Naive B cell (primary cell): Measurements from ENCODE around the gene OPTC. TPM values are rescaled to one million over a fixed set of nuclear protein-coding genes. Genes with fewer than 3 reads are reported as not detected.
"Not testable (repeated sequence)": the region's sequence is repeated elsewhere in the genome, so short reads cannot be mapped to it uniquely, and the experiment has no call there.

ENCODE experiments used
- ATAC-seq, 2 donors: fragments of 150-1000 bp; cut with Tn5 transposase; 2 replicates each; pipeline ENCODE4 v1.10.0; 2021; ENCODE audit warnings: low read depth in 2 of 2, mild to moderate bottlenecking in 2 of 2, moderate library complexity in 2 of 2
- DNase-seq: peaks from one replicate; pipeline ENCODE4 v3.0.0; 2022
- H3K27ac Mint-ChIP-seq, 6 donors: one replicate each; pipeline ENCODE4 v1.8.0; 2020 to 2022; ENCODE audit warnings: mild to moderate bottlenecking in 6 of 6, mixed read lengths in 6 of 6, moderate library complexity in 5 of 6, inconsistent platforms in 2 of 6
- H3K27me3 Mint-ChIP-seq, 3 donors: one replicate each; pipeline ENCODE4 v1.8.0; 2021 to 2022; ENCODE audit warnings: mixed read lengths in 3 of 3, mild to moderate bottlenecking in 1 of 3
- H3K36me3 Mint-ChIP-seq, 2 donors: one replicate each; pipeline ENCODE4 v1.8.0; 2020 to 2022; ENCODE audit warnings: mixed read lengths in 2 of 2, inconsistent platforms in 1 of 2, mild to moderate bottlenecking in 1 of 2
- H3K4me1 Mint-ChIP-seq, 3 donors: one replicate each; pipeline ENCODE4 v1.8.0; 2020 to 2022; ENCODE audit warnings: mixed read lengths in 3 of 3, inconsistent platforms in 1 of 3, mild to moderate bottlenecking in 1 of 3, moderate library complexity in 1 of 3
- H3K4me3 Mint-ChIP-seq, 8 donors: one replicate each; pipeline ENCODE4 v1.8.0; 2020 to 2022; ENCODE audit warnings: mild to moderate bottlenecking in 8 of 8, mixed read lengths in 8 of 8, moderate library complexity in 8 of 8, inconsistent platforms in 2 of 8
- H3K9me3 Mint-ChIP-seq, 7 donors: one replicate each; pipeline ENCODE4 v1.8.0; 2020 to 2022; ENCODE audit warnings: mixed read lengths in 7 of 7, mild to moderate bottlenecking in 5 of 7, inconsistent platforms in 2 of 7, moderate library complexity in 1 of 7
- polyA plus RNA-seq, 6 donors: library from polyadenylated mRNA; unstranded; fragments of 300-500 nt; fragmentation: Illumina TruSeq; gene quantifications; one replicate each; pipeline ENCODE4 v1.2.3, GENCODE V29; 2021; ENCODE audit warnings: low read depth in 6 of 6

The OPTC gene, protein sequence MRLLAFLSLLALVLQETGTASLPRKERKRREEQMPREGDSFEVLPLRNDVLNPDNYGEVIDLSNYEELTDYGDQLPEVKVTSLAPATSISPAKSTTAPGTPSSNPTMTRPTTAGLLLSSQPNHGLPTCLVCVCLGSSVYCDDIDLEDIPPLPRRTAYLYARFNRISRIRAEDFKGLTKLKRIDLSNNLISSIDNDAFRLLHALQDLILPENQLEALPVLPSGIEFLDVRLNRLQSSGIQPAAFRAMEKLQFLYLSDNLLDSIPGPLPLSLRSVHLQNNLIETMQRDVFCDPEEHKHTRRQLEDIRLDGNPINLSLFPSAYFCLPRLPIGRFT
- not detected for polyA plus RNA-seq

DNA sequence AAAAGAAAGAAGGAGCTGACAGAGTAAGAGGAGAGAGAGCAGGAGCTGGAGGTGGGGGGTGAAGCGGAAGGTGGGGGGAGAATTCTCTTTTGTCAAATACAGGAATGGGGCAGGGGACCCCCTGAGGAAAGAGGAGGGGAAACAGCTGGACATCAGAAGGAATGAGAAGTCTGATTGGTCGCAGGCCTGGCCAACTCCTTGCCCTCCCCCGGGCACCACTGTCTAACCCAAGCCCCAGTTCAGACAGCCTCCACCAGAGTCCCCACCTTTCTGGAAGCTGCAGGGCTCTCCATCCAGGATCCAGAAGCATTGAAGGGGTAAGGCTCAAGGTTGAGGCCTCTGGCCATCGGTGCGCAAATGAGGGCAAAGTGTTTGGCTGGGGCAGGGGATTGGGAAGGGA is at the start of gene OPTC:
Gene OPTC (plus strand): TSS at position 253 of the 400 bp plus-strand sequence. CDS start 1,853 bp downstream, outside the sequence.
- H3K4me3 Mint-ChIP-seq, result no peak within 1 kb of the TSS

DNA sequence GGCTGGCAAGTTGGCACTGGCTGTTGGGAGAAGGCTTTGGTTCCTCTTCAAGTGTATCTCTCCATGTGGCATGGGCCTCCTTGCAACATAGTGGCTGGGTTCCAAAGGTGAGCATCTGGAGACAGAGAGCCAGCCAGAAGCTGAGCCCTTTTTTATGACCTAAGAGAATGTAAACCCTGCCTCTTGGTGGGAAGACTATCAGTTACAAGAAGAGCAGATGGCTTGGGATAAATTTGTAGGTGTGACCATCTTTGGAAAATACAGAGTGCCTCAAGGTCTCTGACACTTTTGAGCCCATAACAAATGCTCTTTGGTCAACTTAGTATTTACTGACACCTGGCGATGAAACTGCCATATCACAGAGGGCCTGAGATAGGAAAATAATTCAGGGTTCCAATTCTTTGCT is 49.8 kb upstream of the OPTC start:
- peaks cover 9 to 46% (median 30%) of the 10 kb centered on the region in 3 donors for H3K27me3 Mint-ChIP-seq
- no peak overlapping the region for H3K27ac Mint-ChIP-seq
- no peak for DNase-seq
- H3K9me3 Mint-ChIP-seq, result peaks cover 2 to 11% (median 4%) of the 10 kb centered on the region in 7 donors
- no peak for ATAC-seq
- no peaks in the 10 kb centered on the region for H3K4me1 Mint-ChIP-seq
- H3K36me3 Mint-ChIP-seq, result peaks cover 0 to 8% of the 10 kb centered on the region in 2 donors
- no peak overlapping the region for H3K4me3 Mint-ChIP-seq

More for the DNA sequence above, at the start of gene OPTC:
- DNase-seq, result no peak
- H3K9me3 Mint-ChIP-seq, result no peaks in the 10 kb centered on the region
- peaks cover 4 to 32% (median 31%) of the 10 kb centered on the region in 3 donors for H3K27me3 Mint-ChIP-seq
- no peak for ATAC-seq
- H3K36me3 Mint-ChIP-seq, result no peaks in the 10 kb centered on the region
- H3K27ac Mint-ChIP-seq, result peak within 1 kb of the TSS in 1 of 6 donors; percentile 83
- peaks cover 3 to 6% (median 4%) of the 10 kb centered on the region in 3 donors for H3K4me1 Mint-ChIP-seq

DNA sequence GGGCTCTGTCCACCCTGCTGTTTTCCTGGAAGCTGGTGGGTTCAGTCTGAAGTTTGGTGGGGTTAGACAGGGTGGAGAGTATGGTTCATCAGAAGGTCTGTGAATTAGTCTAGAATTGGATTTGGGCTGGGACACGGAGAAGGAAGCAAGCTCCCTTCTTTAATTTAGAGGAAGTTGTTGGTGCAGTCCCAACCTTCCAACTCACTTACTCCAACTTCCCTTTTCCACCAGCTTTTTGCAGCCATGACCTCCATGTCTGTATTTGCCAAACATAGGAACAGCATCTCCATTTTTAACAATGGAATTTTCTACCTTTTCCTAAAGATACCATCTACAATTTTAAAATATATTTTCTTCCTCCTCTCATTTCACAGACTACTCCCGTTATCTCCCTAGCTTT is 46.8 kb upstream of the OPTC start:
- H3K4me1 Mint-ChIP-seq, result peaks cover 0 to 4% (median 0%) of the 10 kb centered on the region in 3 donors
- no peak overlapping the region for H3K27ac Mint-ChIP-seq
- H3K9me3 Mint-ChIP-seq, result peaks cover 2 to 11% (median 4%) of the 10 kb centered on the region in 7 donors
- H3K36me3 Mint-ChIP-seq, result peaks cover 0 to 8% of the 10 kb centered on the region in 2 donors
- ATAC-seq (no peak), DNase-seq (no peak)
- peaks cover 18 to 40% (median 31%) of the 10 kb centered on the region in 3 donors for H3K27me3 Mint-ChIP-seq
- H3K4me3 Mint-ChIP-seq, result no peak overlapping the region

DNA sequence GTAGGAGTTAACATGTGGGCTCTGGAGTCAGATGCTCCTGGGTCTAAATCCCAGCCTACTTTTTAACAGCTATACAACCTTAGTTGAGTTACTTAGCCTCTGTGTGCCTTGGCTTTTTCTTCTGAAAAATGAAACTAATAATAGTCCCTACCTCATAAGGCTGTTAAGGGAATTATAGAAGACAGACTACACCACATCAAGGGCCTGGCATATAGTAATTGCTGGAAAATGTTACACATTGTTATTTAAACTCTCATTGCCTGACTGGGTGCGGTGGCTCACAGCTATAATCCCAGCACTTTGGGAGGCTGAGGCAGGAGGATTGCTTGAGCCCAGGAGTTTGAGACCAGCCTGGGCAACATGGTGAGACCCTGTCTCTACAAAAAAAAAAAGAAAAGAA is 46.4 kb upstream of the OPTC start:
- H3K9me3 Mint-ChIP-seq, result peaks cover 2 to 11% (median 4%) of the 10 kb centered on the region in 7 donors
- not testable (repeated sequence) for H3K36me3 Mint-ChIP-seq, H3K27ac Mint-ChIP-seq, H3K4me1 Mint-ChIP-seq, ATAC-seq, DNase-seq, H3K4me3 Mint-ChIP-seq
- peaks cover 18 to 36% (median 28%) of the 10 kb centered on the region in 3 donors for H3K27me3 Mint-ChIP-seq

DNA sequence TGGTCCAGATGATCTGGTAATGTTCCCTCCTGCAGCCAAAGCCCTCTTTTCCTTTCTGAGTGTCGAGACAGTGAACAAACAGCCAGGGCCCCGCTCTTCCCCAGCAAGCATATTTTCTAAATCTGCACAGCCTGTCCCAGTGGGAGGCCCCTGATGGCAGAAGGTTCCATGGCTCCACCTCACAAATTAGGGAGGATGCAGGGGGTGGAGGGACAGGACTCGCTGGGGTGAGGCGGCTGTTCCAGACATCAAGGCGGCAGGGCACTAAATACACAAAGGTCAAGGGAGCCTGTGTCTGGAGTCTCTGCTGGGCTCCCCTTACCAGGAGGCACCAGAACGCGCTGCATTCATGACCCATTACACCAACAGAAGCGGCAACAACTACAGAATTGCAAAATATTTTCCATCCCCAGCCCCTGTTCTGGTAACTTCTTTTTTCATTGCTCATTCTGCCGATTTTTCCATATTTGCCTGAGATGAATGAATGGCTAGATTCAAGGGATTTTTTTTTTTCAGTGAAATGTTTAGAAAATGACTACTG is 45.4 kb upstream of the OPTC start:
- DNase-seq (no peak), ATAC-seq (no peak)
- H3K9me3 Mint-ChIP-seq, result peaks cover 2 to 11% (median 4%) of the 10 kb centered on the region in 7 donors
- no peak overlapping the region for H3K4me3 Mint-ChIP-seq
- peaks cover 0 to 8% of the 10 kb centered on the region in 2 donors for H3K36me3 Mint-ChIP-seq
- peak overlapping the region in 1 of 6 donors; percentile 66 for H3K27ac Mint-ChIP-seq
- H3K4me1 Mint-ChIP-seq, result peaks cover 3 to 15% (median 6%) of the 10 kb centered on the region in 3 donors
- peaks cover 11 to 33% (median 23%) of the 10 kb centered on the region in 3 donors for H3K27me3 Mint-ChIP-seq

DNA sequence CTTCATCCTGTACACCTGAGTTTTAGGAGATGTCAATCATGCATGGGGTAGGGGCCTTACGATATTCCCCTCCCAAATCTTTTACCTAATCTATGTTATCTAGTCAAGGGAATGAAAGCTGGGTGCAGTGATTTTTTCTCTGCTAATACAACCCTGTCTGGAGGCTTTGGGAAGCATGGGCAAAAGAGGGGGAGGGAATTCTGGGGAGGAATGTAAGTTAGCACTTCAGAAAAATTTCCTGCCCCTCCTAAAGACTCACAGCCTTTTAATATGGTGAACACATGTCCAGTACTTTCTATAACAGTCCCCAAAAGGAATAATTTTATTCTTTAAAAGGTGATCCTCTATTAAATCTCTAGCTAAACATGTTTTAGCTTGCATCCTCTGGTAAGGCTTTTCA is 44.0 kb upstream of the OPTC start:
- peaks cover 0 to 4% of the 10 kb centered on the region in 2 donors for H3K36me3 Mint-ChIP-seq
- no peak overlapping the region for H3K27ac Mint-ChIP-seq

DNA sequence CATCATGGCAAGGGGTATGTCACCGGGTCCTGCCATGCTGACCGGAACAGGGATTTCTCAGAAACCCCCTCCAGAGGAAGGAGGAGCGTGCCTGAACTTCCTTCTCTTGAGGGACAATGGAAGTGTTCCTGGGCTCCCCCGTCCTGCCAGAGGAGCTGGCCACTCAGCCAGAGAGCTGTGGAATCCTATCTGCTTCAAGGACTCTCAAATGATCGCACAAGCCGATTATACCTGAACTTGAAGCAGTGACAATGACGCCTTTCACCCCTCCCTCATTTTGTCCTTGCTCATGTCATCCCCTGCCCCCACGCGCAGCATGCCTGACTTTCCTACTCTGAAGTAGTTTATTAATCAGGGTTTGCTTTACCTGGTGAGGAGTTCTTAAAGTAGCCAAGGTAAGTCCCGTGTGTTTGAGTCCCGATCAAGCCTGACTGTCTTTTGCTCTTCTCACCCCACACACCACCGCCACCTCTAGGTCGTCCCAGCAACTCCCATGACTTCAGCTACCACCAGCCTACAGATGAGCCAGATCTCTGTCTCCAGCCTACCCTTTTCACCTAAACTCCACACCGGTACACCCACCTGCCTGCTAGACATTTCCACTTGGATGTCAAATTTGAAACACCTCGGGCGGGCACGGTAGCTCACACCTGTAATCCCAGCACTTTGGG is 43.3 kb upstream of the OPTC start:
- Mint-ChIP-seq H3K4me1 (peaks cover 10 to 24% (median 12%) of the 10 kb centered on the region in 3 donors), H3K4me3 (no peak overlapping the region), H3K27ac (no peak overlapping the region), H3K36me3 (no peaks in the 10 kb centered on the region), H3K9me3 (peaks cover 0 to 2% (median 0%) of the 10 kb centered on the region in 7 donors), H3K27me3 (peaks cover 9 to 33% (median 17%) of the 10 kb centered on the region in 3 donors)
- ATAC-seq, result no peak
- no peak for DNase-seq

More for the DNA sequence above, 44.0 kb upstream of the OPTC start:
- Mint-ChIP-seq H3K9me3 (peaks cover under 1 to 8% (median 2%) of the 10 kb centered on the region in 7 donors), H3K4me3 (no peak overlapping the region), H3K4me1 (peaks cover 10 to 24% (median 12%) of the 10 kb centered on the region in 3 donors), H3K27me3 (peaks cover 9 to 33% (median 20%) of the 10 kb centered on the region in 3 donors)
- no peak for DNase-seq
- ATAC-seq, result no peak

DNA sequence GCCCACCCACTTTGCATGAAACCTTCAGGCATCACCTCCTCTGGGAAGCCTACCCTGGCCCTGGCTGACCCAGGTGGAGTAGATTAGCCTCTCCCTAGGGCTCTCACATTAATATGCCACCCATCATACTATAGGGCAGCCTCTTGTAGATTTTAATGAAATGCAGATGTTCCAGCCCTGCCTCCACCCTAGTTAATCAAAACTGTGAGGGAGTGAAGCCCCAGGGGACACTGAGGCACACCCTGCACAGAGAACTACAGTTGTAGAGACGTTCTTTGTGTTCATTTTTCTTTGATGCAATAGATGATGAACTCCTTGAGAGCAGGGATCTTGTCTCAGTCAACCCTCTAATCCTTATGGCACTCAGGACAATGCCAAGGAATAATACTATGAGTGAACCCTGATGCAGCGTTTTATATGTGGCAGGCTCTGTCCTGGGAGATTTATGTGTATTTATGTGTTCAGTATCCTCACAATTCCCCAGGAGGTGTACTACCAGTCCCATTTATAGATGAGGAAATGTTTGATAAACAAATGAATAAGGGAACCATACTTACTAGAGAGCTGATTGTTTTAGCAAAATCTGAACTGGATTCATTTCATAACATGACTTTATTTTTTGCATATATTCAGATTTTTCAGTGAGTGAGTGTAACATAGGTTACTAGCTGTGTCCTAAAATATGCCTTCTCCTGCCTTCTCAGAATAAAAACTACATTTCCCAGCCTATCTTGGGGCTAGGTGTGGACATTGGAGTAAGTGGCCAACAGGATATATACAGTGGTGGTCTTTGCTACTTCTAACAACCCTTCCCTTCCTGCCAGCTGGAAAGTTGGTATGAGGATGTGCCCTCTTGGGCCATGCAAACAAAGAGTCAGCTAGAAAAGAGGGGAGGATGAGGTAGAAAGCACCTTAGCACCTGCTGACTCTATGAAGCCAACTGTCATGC is 41.8 kb upstream of the OPTC start:
- no peak for DNase-seq
- ATAC-seq, result no peak
- Mint-ChIP-seq H3K36me3 (no peaks in the 10 kb centered on the region), H3K27ac (no peak overlapping the region), H3K9me3 (no peaks in the 10 kb centered on the region), H3K27me3 (peaks cover 9 to 33% (median 17%) of the 10 kb centered on the region in 3 donors), H3K4me3 (no peak overlapping the region), H3K4me1 (peaks cover 10 to 24% (median 12%) of the 10 kb centered on the region in 3 donors)

DNA sequence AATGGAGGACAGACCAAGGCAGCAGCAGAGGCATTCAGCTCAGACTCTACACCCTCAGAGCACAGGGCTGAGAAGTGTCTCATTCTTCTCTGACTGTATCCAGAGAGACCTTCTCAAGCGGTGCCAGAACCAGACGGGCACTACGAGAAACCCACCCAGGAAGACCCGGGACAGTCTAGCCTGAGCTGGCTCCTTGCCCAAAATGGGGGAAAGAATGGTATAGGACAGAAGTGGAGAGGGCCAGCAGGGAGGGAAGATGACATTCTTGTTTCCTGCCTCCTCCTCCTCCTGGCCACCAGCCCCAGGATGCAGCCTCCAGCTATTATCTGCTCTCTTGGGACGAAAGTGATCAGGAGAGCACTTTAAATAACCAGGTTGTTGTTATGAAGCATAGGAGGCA is 40.9 kb upstream of the OPTC start:
- ATAC-seq (no peak), DNase-seq (no peak)
- Mint-ChIP-seq H3K9me3 (no peaks in the 10 kb centered on the region), H3K27me3 (peaks cover 9 to 33% (median 17%) of the 10 kb centered on the region in 3 donors), H3K4me3 (no peak overlapping the region), H3K36me3 (no peaks in the 10 kb centered on the region), H3K27ac (peak overlapping the region in 1 of 6 donors; percentile 62), H3K4me1 (peaks cover 10 to 24% (median 12%) of the 10 kb centered on the region in 3 donors)

DNA sequence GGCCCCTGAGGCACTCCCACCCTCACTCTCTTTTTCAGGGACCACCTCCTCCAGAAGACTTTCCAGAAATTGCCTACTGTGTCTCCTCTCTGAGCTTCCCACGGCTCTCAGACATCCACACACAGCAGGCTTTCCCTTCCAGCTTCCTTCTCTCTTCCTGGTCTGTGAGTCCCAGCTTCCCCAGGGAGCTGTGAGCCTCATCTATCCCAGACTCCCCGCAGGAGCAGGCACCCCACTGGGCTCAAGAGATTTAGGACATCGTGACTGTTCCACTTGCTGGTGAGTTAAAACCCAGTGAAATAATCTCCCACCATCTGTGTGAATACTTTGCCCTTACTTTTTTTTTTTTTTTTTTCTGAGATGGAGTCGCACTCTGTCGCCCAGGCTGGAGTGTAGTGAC is 40.3 kb upstream of the OPTC start:
- Mint-ChIP-seq H3K4me3 (peak overlapping the region in 2 of 8 donors; percentile 29 to 64), H3K4me1 (peaks cover 10 to 24% (median 12%) of the 10 kb centered on the region in 3 donors), H3K27ac (peak overlapping the region in 2 of 6 donors; percentile 55 to 57), H3K36me3 (no peaks in the 10 kb centered on the region), H3K27me3 (peaks cover 9 to 31% (median 17%) of the 10 kb centered on the region in 3 donors), H3K9me3 (no peaks in the 10 kb centered on the region)
- DNase-seq (no peak), ATAC-seq (no peak)

DNA sequence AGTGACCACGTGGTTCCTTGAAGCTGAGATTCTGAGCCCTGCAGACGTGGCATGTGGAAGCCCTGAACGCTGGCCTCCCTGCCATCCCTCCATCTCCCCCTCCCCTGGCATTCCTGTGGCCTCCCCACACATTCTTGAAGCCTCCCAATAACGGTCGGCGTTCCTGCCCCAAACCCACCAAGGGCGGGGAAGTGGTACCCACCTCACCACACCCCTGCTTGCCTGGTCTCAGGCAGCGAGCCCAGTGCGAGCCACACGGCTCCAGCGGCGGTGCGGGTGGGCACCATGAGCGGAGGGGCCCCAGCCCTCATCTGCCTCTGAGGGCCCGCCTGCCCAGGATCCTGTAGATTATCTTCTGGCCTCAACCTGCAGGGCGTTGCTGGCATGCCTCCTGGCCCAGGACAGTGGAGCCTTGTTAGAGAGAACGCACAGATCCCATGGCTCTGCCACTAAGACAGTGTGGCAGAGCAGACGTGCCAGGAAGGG is 38.9 kb upstream of the OPTC start:
- DNase-seq (no peak), ATAC-seq (no peak)
- peaks cover 5 to 24% (median 17%) of the 10 kb centered on the region in 3 donors for H3K27me3 Mint-ChIP-seq
- no peak overlapping the region for H3K27ac Mint-ChIP-seq
- H3K4me1 Mint-ChIP-seq, result peaks cover 11 to 36% (median 23%) of the 10 kb centered on the region in 3 donors
- H3K9me3 Mint-ChIP-seq, result no peaks in the 10 kb centered on the region
- no peaks in the 10 kb centered on the region for H3K36me3 Mint-ChIP-seq
- H3K4me3 Mint-ChIP-seq, result no peak overlapping the region

DNA sequence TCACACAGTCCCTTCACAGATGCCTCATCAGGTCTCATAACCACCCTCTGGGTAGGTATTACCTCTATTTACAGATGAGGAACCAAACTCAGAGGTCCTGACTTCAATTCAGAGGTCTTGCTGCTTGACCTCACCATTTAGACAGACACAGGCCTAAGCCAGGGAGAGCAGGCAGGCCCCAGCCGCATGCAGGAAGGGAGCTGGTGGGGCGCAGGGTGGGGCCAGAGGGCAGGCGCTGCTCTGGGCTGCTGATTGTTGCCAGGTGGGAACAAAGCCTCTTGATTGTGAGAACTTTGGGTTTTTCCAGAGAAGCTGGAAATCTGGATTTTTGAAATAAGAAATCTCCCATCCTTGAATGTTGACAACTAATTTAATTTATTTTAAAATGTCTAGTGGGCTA is 38.2 kb upstream of the OPTC start:
- H3K9me3 Mint-ChIP-seq, result no peaks in the 10 kb centered on the region
- ATAC-seq (no peak), DNase-seq (no peak)
- H3K4me1 Mint-ChIP-seq, result peaks cover 15 to 43% (median 27%) of the 10 kb centered on the region in 3 donors
- H3K27ac Mint-ChIP-seq, result peak overlapping the region in 2 of 6 donors; percentile 84 to 95
- peaks cover 5 to 21% (median 14%) of the 10 kb centered on the region in 3 donors for H3K27me3 Mint-ChIP-seq
- H3K36me3 Mint-ChIP-seq, result no peaks in the 10 kb centered on the region
- H3K4me3 Mint-ChIP-seq, result no peak overlapping the region
